ENCODE data around the gene GSAP. TPM values are rescaled to one million over a fixed set of nuclear protein-coding genes. Genes with fewer than 3 reads are reported as not detected.

Gene GSAP
- total RNA-seq, 1 experiment from 2014 or later: 1.3 TPM

DNA sequence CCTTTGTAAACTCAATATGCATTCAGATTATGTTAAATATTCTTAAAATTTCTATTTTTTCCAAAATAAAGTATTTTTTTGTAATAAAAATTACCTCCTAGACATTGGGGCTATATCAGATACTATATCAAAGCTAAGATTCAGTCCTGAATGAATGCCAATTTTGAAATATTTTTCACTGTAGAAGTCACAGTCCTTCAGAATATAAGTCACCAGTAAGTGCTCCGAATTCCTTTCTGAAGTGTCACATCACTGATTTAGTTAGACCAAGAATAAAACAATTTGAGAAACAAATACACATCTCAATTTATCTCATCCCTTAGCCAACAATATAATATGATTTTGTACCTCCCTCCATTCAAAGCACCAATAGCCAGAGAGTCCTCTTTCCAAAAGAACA, 33.9 kb upstream of the GSAP start:
- DNase-seq: no peak
- Histone ChIP-seq H2AFZ (ENCODE audit: low read length) (no peak overlapping the region), H3K27me3 (ENCODE audit: low read length) (no peaks in the 10 kb centered on the region), H3K4me1 (ENCODE audit: low read length) (no peaks in the 10 kb centered on the region), H3K27ac (ENCODE audit: low read length) (no peak overlapping the region), H4K20me1 (ENCODE audit: insufficient read depth, low read depth, low read length) (no peaks in the 10 kb centered on the region), H3K36me3 (ENCODE audit: insufficient read depth, low read length) (no peaks in the 10 kb centered on the region), H3K4me2 (ENCODE audit: low read depth, low read length, poor library complexity, severe bottlenecking) (no peak overlapping the region), H3K9ac (ENCODE audit: low read length) (no peak overlapping the region), H3K79me2 (ENCODE audit: low read length) (no peaks in the 10 kb centered on the region), H3K9me2 (replicated peaks; ENCODE audit: insufficient read depth, low read length) (no peaks in the 10 kb centered on the region), H3K9me3 (ENCODE audit: low read length) (no peaks in the 10 kb centered on the region), H3K4me3 (ENCODE audit: low read length) (no peak overlapping the region)

DNA sequence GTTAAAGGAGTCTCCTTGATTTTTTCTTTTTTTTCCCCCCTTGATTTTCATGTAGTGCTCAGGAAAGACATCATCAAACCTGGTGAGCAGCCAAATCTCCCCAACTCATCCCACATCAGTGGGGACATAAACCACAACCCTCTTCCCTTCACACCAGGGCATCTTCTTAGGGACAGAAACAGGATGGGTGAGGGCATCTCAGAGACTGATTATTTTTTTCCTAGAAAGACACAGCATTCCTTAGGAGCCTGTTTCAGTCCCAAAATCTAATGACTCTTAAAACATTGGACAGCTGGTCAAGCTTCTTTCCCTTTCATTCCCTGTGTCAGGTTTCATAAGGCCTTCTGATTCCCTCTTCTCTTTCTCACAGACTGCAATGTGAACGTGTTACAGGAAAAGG, 31.5 kb upstream of the GSAP start:
- no peaks in the 10 kb centered on the region for H3K9me3 ChIP-seq (ENCODE audit: low read length)
- no peaks in the 10 kb centered on the region for H3K36me3 ChIP-seq (ENCODE audit: insufficient read depth, low read length)
- no peak overlapping the region for H3K9ac ChIP-seq (ENCODE audit: low read length)

DNA sequence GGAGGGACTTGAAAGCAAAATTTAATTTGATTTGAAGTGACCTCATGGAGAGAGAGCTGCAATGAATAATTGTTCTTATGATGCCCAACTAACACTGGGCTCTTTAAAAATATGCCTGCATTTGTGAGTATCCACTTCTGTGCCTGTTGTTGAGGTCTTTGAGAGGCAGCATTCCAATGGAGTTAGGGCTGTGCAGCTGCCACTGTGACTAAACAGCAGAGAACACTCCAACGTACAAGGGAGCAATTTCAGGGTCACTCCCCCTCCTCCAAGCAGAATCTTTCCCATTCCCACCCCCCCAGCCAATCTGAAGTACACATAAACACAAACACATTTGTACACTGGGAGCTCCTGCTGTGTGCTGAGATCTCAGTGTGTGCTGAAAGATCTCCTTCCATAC, 28.0 kb upstream of the GSAP start:
- no peaks in the 10 kb centered on the region for H3K9me3 ChIP-seq (ENCODE audit: low read length)
- no peak overlapping the region for H2AFZ ChIP-seq (ENCODE audit: low read length)
- H3K27ac ChIP-seq (ENCODE audit: low read length): no peak overlapping the region
- no peaks in the 10 kb centered on the region for H3K36me3 ChIP-seq (ENCODE audit: insufficient read depth, low read length)
- H3K27me3 ChIP-seq (ENCODE audit: low read length): no peaks in the 10 kb centered on the region
- H3K9ac ChIP-seq (ENCODE audit: low read length): no peak overlapping the region
- no peaks in the 10 kb centered on the region for H4K20me1 ChIP-seq (ENCODE audit: insufficient read depth, low read depth, low read length)
- H3K4me1 ChIP-seq (ENCODE audit: low read length): no peaks in the 10 kb centered on the region
- H3K4me2 ChIP-seq (ENCODE audit: low read depth, low read length, poor library complexity, severe bottlenecking): no peak overlapping the region
- H3K4me3 ChIP-seq (ENCODE audit: low read length): no peak overlapping the region
- DNase-seq: no peak
- H3K9me2 ChIP-seq (replicated peaks; ENCODE audit: insufficient read depth, low read length): no peaks in the 10 kb centered on the region
- H3K79me2 ChIP-seq (ENCODE audit: low read length): no peaks in the 10 kb centered on the region

More for the DNA sequence above, 31.5 kb upstream of the GSAP start:
- H4K20me1 ChIP-seq (ENCODE audit: insufficient read depth, low read depth, low read length): no peaks in the 10 kb centered on the region
- no peak for DNase-seq
- H3K4me2 ChIP-seq (ENCODE audit: low read depth, low read length, poor library complexity, severe bottlenecking): no peak overlapping the region
- H3K4me1 ChIP-seq (ENCODE audit: low read length): no peaks in the 10 kb centered on the region
- no peaks in the 10 kb centered on the region for H3K79me2 ChIP-seq (ENCODE audit: low read length)
- H3K9me2 ChIP-seq (replicated peaks; ENCODE audit: insufficient read depth, low read length): no peaks in the 10 kb centered on the region
- H3K27me3 ChIP-seq (ENCODE audit: low read length): no peaks in the 10 kb centered on the region
- no peak overlapping the region for H3K27ac ChIP-seq (ENCODE audit: low read length)
- no peak overlapping the region for H2AFZ ChIP-seq (ENCODE audit: low read length)
- H3K4me3 ChIP-seq (ENCODE audit: low read length): no peak overlapping the region

DNA sequence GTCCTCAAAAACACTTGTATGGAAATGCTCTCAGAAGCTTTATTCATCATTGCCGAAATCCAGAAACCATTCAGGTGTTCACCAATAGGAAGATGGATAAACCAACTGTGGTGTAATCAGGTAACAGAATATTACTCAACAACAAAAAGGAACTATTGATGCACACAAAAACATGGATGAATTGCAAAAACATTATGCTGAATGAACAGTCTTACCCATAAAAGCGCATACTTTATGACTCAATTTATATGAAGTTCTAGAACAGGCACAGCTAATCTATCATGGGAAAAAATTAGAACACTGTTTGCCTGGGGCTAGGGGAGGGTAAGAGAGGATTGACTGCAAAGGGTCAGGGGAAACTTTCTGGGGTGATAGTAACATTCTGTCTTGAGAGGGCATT, 26.9 kb upstream of the GSAP start:
- H3K36me3 ChIP-seq (ENCODE audit: insufficient read depth, low read length): no peaks in the 10 kb centered on the region
- no peaks in the 10 kb centered on the region for H4K20me1 ChIP-seq (ENCODE audit: insufficient read depth, low read depth, low read length)
- no peaks in the 10 kb centered on the region for H3K79me2 ChIP-seq (ENCODE audit: low read length)
- no peaks in the 10 kb centered on the region for H3K9me2 ChIP-seq (replicated peaks; ENCODE audit: insufficient read depth, low read length)
- no peaks in the 10 kb centered on the region for H3K9me3 ChIP-seq (ENCODE audit: low read length)
- H3K27me3 ChIP-seq (ENCODE audit: low read length): no peaks in the 10 kb centered on the region
- H2AFZ ChIP-seq (ENCODE audit: low read length): no peak overlapping the region
- no peak overlapping the region for H3K9ac ChIP-seq (ENCODE audit: low read length)
- H3K27ac ChIP-seq (ENCODE audit: low read length): no peak overlapping the region
- H3K4me2 ChIP-seq (ENCODE audit: low read depth, low read length, poor library complexity, severe bottlenecking): no peak overlapping the region
- DNase-seq: no peak
- no peak overlapping the region for H3K4me3 ChIP-seq (ENCODE audit: low read length)
- H3K4me1 ChIP-seq (ENCODE audit: low read length): no peaks in the 10 kb centered on the region

- no peak overlapping the region for H2AFZ ChIP-seq (ENCODE audit: low read length)
- no peaks in the 10 kb centered on the region for H3K9me3 ChIP-seq (ENCODE audit: low read length)
- H3K4me3 ChIP-seq (ENCODE audit: low read length): no peak overlapping the region
- no peaks in the 10 kb centered on the region for H3K4me1 ChIP-seq (ENCODE audit: low read length)
- no peaks in the 10 kb centered on the region for H3K27me3 ChIP-seq (ENCODE audit: low read length)
- no peaks in the 10 kb centered on the region for H3K79me2 ChIP-seq (ENCODE audit: low read length)
- H4K20me1 ChIP-seq (ENCODE audit: insufficient read depth, low read depth, low read length): no peaks in the 10 kb centered on the region
- H3K9ac ChIP-seq (ENCODE audit: low read length): no peak overlapping the region
- no peak overlapping the region for H3K27ac ChIP-seq (ENCODE audit: low read length)
- H3K9me2 ChIP-seq (replicated peaks; ENCODE audit: insufficient read depth, low read length): no peaks in the 10 kb centered on the region
- no peak overlapping the region for H3K4me2 ChIP-seq (ENCODE audit: low read depth, low read length, poor library complexity, severe bottlenecking)
- H3K36me3 ChIP-seq (ENCODE audit: insufficient read depth, low read length): no peaks in the 10 kb centered on the region
- DNase-seq: no peak
Measured at GRCh38 chr7:77442636-77443035, 26.5 kb upstream of the GSAP start.

DNA sequence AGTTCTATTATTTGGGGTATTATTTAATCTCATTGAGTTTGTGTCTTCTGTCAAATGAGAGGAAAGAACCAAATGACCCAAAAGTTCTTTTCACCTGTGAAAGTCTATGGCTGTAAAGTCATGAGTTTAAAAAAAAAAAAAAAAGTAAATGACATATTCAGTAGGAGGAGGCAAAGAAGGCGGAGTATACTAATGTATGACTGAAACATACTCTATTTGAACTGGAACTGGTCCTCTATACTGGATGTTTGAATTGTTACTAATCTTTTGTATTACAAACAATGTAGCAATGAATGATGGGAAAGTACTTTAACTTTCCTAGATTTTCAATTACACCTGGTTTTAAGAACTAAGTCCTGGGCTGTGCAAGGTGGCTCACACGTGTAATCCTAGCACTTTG, 24.9 kb upstream of the GSAP start:
- no peaks in the 10 kb centered on the region for H4K20me1 ChIP-seq (ENCODE audit: insufficient read depth, low read depth, low read length)
- no peak for DNase-seq
- no peaks in the 10 kb centered on the region for H3K9me3 ChIP-seq (ENCODE audit: low read length)
- no peaks in the 10 kb centered on the region for H3K9me2 ChIP-seq (replicated peaks; ENCODE audit: insufficient read depth, low read length)
- H3K4me1 ChIP-seq (ENCODE audit: low read length): no peaks in the 10 kb centered on the region
- H3K27me3 ChIP-seq (ENCODE audit: low read length): no peaks in the 10 kb centered on the region
- H3K4me3 ChIP-seq (ENCODE audit: low read length): no peak overlapping the region
- H2AFZ ChIP-seq (ENCODE audit: low read length): no peak overlapping the region
- H3K4me2 ChIP-seq (ENCODE audit: low read depth, low read length, poor library complexity, severe bottlenecking): no peak overlapping the region
- no peak overlapping the region for H3K27ac ChIP-seq (ENCODE audit: low read length)
- H3K9ac ChIP-seq (ENCODE audit: low read length): no peak overlapping the region
- H3K79me2 ChIP-seq (ENCODE audit: low read length): no peaks in the 10 kb centered on the region
- no peaks in the 10 kb centered on the region for H3K36me3 ChIP-seq (ENCODE audit: insufficient read depth, low read length)

DNA sequence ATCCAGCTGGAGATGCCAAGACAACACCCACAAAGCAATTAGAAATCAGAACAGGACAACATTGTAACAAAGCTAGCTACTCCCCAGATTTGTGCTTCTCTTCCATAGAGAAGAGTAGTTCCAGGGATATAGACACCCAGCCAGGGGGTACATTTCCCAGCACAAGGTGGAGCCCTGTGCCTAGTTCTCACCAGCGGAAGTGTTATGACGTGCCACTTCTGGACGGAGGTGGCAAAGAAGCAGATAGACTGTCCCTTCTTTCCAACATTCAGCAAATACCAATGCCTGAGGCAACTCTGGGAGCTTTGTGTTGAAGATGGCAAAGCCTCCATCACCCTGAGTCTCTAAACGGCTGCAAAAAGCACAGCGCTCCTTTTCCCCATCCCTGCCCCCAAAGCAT, 23.4 kb upstream of the GSAP start:
- DNase-seq: no peak
- Histone ChIP-seq H3K27me3 (ENCODE audit: low read length) (no peaks in the 10 kb centered on the region), H3K4me3 (ENCODE audit: low read length) (no peak overlapping the region), H2AFZ (ENCODE audit: low read length) (no peak overlapping the region), H4K20me1 (ENCODE audit: insufficient read depth, low read depth, low read length) (no peaks in the 10 kb centered on the region), H3K79me2 (ENCODE audit: low read length) (no peaks in the 10 kb centered on the region), H3K27ac (ENCODE audit: low read length) (no peak overlapping the region), H3K4me1 (ENCODE audit: low read length) (no peaks in the 10 kb centered on the region), H3K9me3 (ENCODE audit: low read length) (no peaks in the 10 kb centered on the region), H3K9ac (ENCODE audit: low read length) (no peak overlapping the region), H3K36me3 (ENCODE audit: insufficient read depth, low read length) (no peaks in the 10 kb centered on the region), H3K9me2 (replicated peaks; ENCODE audit: insufficient read depth, low read length) (no peaks in the 10 kb centered on the region), H3K4me2 (ENCODE audit: low read depth, low read length, poor library complexity, severe bottlenecking) (no peak overlapping the region)

GRCh38 chr7:77438131-77438530, 22.0 kb upstream of the GSAP start:
- Histone ChIP-seq H3K79me2 (ENCODE audit: low read length) (no peaks in the 10 kb centered on the region), H2AFZ (ENCODE audit: low read length) (no peak overlapping the region), H4K20me1 (ENCODE audit: insufficient read depth, low read depth, low read length) (no peaks in the 10 kb centered on the region), H3K27me3 (ENCODE audit: low read length) (no peaks in the 10 kb centered on the region), H3K4me3 (ENCODE audit: low read length) (no peak overlapping the region), H3K4me2 (ENCODE audit: low read depth, low read length, poor library complexity, severe bottlenecking) (no peak overlapping the region), H3K9me3 (ENCODE audit: low read length) (no peaks in the 10 kb centered on the region), H3K36me3 (ENCODE audit: insufficient read depth, low read length) (no peaks in the 10 kb centered on the region), H3K9ac (ENCODE audit: low read length) (no peak overlapping the region), H3K27ac (ENCODE audit: low read length) (no peak overlapping the region), H3K4me1 (ENCODE audit: low read length) (no peaks in the 10 kb centered on the region), H3K9me2 (replicated peaks; ENCODE audit: insufficient read depth, low read length) (no peaks in the 10 kb centered on the region)
- no peak for DNase-seq

All from Karpas-422 (cell line).